B cell (primary cell): ENCODE measurements around the gene TRABD2B.

Experiments used
- CTCF ChIP-seq: fragments of 200-600 bp; IDR thresholded peaks from one replicate; pipeline ENCODE4 v1.8.0; 2022; ENCODE audit warnings: antibody characterized with exemption, mild to moderate bottlenecking
- EZH2 ChIP-seq: IDR thresholded peaks from 2 replicates; pipeline ENCODE4 v1.6.1; 2012; ENCODE audit warnings: borderline replicate concordance, low read depth, mild to moderate bottlenecking, moderate library complexity, low read length; ENCODE audit not compliant: insufficient read depth, poor library complexity, severe bottlenecking

GRCh38 chr1:47965816-47966215 lies 31.4 kb downstream of the TRABD2B start:
- no peak for TF ChIP-seq CTCF
- no peak for TF ChIP-seq EZH2
